ENCODE results near the gene CFAP74. TPM values are rescaled to one million over a fixed set of nuclear protein-coding genes. Genes with fewer than 3 reads are reported as not detected.
A peak's percentile ranks its signal among the peaks of the same experiment; 100 is the strongest.

The CFAP74 gene
- total and polyA plus RNA-seq, 2 of the 13 experiments (the other 11 are each of a cell fraction or from before 2014, with no cell fraction given), result 0.27 to 0.62 TPM

- TF ChIP-seq MXD3 (CRISPR knock-in tag; IDR thresholded peaks at IDR 0.05) (0 out of 2 replicates have a peak, but pooled peaks have one; percentile 32), ZNF276 (CRISPR knock-in tag; IDR thresholded peaks at IDR 0.05; ENCODE audit: low read depth) (no peak; the same call in 1 of the 2 replicates), ZNF784 (CRISPR knock-in tag; IDR thresholded peaks at IDR 0.05; ENCODE audit: borderline replicate concordance) (no peak), ATM (IDR thresholded peaks at IDR 0.05; ENCODE audit: borderline replicate concordance) (no peak), ZNF513 (CRISPR knock-in tag; conservative IDR thresholded peaks at IDR 0.05) (no peak), ZNF75D (CRISPR knock-in tag; IDR thresholded peaks at IDR 0.05; ENCODE audit: borderline replicate concordance) (no peak), PHF8 (CRISPR knock-in tag; IDR thresholded peaks at IDR 0.05) (peak; percentile 69), ZNF83 (CRISPR knock-in tag; IDR thresholded peaks at IDR 0.05; ENCODE audit: borderline replicate concordance) (no peak), ZNF263 (CRISPR knock-in tag; IDR thresholded peaks at IDR 0.05) (no peak), SP140L (CRISPR knock-in tag; IDR thresholded peaks at IDR 0.05; ENCODE audit: borderline replicate concordance) (no peak), HNRNPL (IDR thresholded peaks at IDR 0.05; ENCODE audit: low read depth, low read length) (0 out of 2 replicates have a peak, but pooled peaks have one; percentile 47), ZBTB8A (CRISPR knock-in tag; IDR thresholded peaks at IDR 0.05; ENCODE audit: borderline replicate concordance, low read depth) (no peak), ZNF572 (CRISPR knock-in tag; IDR thresholded peaks at IDR 0.05) (peak; percentile 75; the same call in 1 of the 2 replicates), ZNF883 (CRISPR knock-in tag; IDR thresholded peaks at IDR 0.05; ENCODE audit: not compliant biosample characterization) (peak; percentile 44), ZNF362 (CRISPR knock-in tag; IDR thresholded peaks at IDR 0.05; ENCODE audit: borderline replicate concordance) (no peak), CREB3 (CRISPR knock-in tag; IDR thresholded peaks at IDR 0.05) (no peak), HNRNPH1 (optimal IDR thresholded peaks at IDR 0.05; ENCODE audit: low read depth, low read length) (no peak), NCOA5 (CRISPR knock-in tag; IDR thresholded peaks at IDR 0.05) (no peak), BCLAF1 (IDR thresholded peaks at IDR 0.05) (no peak)
Measured at GRCh38 chr1:1943834-1944570, 59.6 kb downstream of the CFAP74 start (continued).

Data from HepG2 (cell line).